ENCODE measurements around the gene TENM4. TPM values are rescaled to one million over a fixed set of nuclear protein-coding genes. Genes with fewer than 3 reads are reported as not detected.

TENM4 gene
- total and polyA plus RNA-seq, 4 donors: 0.02 to 0.33 (median 0.14) TPM

DNA sequence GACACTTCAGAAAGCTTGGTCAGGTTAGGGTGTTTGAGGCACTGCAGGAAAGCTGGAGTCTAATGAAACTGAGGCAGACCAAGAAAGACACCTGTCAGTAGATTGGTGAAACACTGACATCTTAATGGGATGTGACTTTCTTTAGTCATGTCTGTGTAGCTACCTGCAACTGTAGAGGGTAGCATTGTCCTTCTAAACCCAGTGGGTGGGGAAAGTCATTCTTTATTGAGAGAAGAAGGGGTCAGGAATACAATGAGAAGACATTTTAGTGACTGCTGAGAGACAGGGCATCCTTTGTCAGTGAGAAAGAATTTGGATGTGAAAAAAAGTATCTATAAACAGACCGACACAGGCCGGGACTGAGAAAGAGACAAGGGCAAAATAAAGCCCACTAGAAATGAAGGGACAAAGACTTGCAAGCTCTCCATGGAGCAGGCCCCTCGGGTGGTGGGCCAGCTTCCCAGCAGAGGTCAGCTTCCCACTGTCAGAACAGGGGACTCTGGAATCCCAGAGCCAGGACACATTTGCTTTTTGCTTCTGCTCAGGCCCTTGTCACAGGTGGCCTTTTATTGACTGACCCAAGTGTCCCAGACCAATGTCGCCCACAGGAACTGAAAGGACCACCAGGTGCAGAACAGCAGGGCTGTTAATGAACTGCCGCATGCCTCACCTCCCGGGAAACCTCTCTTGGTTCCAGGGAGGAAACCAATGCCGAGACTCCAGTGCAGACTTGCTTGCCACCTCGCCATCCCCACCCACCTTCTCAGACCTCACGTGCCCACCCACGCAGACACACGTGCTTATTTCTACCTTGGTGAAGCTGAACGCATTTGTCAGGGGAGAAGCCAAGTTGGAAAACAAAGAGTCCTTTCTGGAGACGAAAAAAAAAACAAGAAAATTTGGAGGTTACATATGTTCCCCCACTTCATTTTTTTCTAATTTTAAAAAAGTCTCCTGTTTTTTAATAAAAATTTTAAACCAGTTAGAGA lies 212.8 kb downstream of the TENM4 start:
- Histone ChIP-seq H3K9me3 (ENCODE audit: control insufficient read depth in 4 of 4, low read length in 3 of 4) (no peaks in the 10 kb centered on the region), H3K27ac (ENCODE audit: low read depth in 1 of 2, low read length in 2 of 2) (no peak overlapping the region), H3K4me3 (ENCODE audit: low read depth in 1 of 3, low read length in 3 of 3) (no peak overlapping the region), H3K4me1 (ENCODE audit: control insufficient read depth in 4 of 4, insufficient read depth in 4 of 4, low read length in 3 of 4) (no peaks in the 10 kb centered on the region), H3K9ac (ENCODE audit: low read depth in 1 of 2, low read length in 2 of 2) (no peak overlapping the region), H3K36me3 (ENCODE audit: control insufficient read depth in 4 of 4, insufficient read depth in 3 of 4, low read depth in 1 of 4, low read length in 3 of 4) (no peaks in the 10 kb centered on the region), H3K27me3 (ENCODE audit: control insufficient read depth in 4 of 4, insufficient read depth in 4 of 4, low read length in 3 of 4) (peaks cover 0 to 3% (median 0%) of the 10 kb centered on the region in 4 donors)
- 51% methylated on average over 13 of the region's 13 CpGs for WGBS
- no peak for DNase-seq (ENCODE audit: low spot score)
- TF ChIP-seq YY1 (IDR thresholded peaks at IDR 0.05) (no peak), MAX (IDR thresholded peaks at IDR 0.05) (no peak), TAF1 (conservative IDR thresholded peaks at IDR 0.05) (no peak), FOXA2 (IDR thresholded peaks at IDR 0.05) (no peak), RXRA (IDR thresholded peaks at IDR 0.05) (no peak), SP1 (IDR thresholded peaks at IDR 0.05) (no peak)
- TF ChIP-seq, protein P1, sequence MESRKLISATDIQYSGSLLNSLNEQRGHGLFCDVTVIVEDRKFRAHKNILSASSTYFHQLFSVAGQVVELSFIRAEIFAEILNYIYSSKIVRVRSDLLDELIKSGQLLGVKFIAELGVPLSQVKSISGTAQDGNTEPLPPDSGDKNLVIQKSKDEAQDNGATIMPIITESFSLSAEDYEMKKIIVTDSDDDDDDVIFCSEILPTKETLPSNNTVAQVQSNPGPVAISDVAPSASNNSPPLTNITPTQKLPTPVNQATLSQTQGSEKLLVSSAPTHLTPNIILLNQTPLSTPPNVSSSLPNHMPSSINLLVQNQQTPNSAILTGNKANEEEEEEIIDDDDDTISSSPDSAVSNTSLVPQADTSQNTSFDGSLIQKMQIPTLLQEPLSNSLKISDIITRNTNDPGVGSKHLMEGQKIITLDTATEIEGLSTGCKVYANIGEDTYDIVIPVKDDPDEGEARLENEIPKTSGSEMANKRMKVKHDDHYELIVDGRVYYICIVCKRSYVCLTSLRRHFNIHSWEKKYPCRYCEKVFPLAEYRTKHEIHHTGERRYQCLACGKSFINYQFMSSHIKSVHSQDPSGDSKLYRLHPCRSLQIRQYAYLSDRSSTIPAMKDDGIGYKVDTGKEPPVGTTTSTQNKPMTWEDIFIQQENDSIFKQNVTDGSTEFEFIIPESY (IDR thresholded peaks at IDR 0.05): no peak

- Histone ChIP-seq H3K4me3 (ENCODE audit: low read depth in 1 of 3, low read length in 3 of 3) (no peak overlapping the region), H3K4me1 (ENCODE audit: control insufficient read depth in 4 of 4, insufficient read depth in 4 of 4, low read length in 3 of 4) (no peaks in the 10 kb centered on the region), H3K27ac (ENCODE audit: low read depth in 1 of 2, low read length in 2 of 2) (no peak overlapping the region), H3K27me3 (ENCODE audit: control insufficient read depth in 4 of 4, insufficient read depth in 4 of 4, low read length in 3 of 4) (peaks cover 0 to 3% (median 0%) of the 10 kb centered on the region in 4 donors), H3K36me3 (ENCODE audit: control insufficient read depth in 4 of 4, insufficient read depth in 3 of 4, low read depth in 1 of 4, low read length in 3 of 4) (no peaks in the 10 kb centered on the region), H3K9ac (ENCODE audit: low read depth in 1 of 2, low read length in 2 of 2) (no peak overlapping the region), H3K9me3 (ENCODE audit: control insufficient read depth in 4 of 4, low read length in 3 of 4) (no peaks in the 10 kb centered on the region)
- TF ChIP-seq EGR1 (IDR thresholded peaks at IDR 0.05; ENCODE audit: low read depth in 2 of 2) (no peak), SP1 (IDR thresholded peaks at IDR 0.05) (no peak), TAF1 (conservative IDR thresholded peaks at IDR 0.05) (no peak), FOXA1 (IDR thresholded peaks at IDR 0.05) (no peak), GABPA (IDR thresholded peaks at IDR 0.05 in 1 of 2, conservative IDR thresholded peaks at IDR 0.05 in 1 of 2) (no peak), RXRA (IDR thresholded peaks at IDR 0.05) (no peak), HNF4A (conservative IDR thresholded peaks at IDR 0.05) (no peak), YY1 (IDR thresholded peaks at IDR 0.05) (no peak), NR2F2 (IDR thresholded peaks at IDR 0.05) (no peak), RAD21 (IDR thresholded peaks at IDR 0.05) (no peak), REST (IDR thresholded peaks at IDR 0.05) (no peak), FOXA2 (IDR thresholded peaks at IDR 0.05) (no peak), MAX (IDR thresholded peaks at IDR 0.05) (no peak), HNF4G (IDR thresholded peaks at IDR 0.05) (no peak), JUND (IDR thresholded peaks at IDR 0.05) (no peak)
- TF ChIP-seq, protein P2, sequence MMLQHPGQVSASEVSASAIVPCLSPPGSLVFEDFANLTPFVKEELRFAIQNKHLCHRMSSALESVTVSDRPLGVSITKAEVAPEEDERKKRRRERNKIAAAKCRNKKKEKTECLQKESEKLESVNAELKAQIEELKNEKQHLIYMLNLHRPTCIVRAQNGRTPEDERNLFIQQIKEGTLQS (IDR thresholded peaks at IDR 0.05): no peak
- TF ChIP-seq, protein P3, sequence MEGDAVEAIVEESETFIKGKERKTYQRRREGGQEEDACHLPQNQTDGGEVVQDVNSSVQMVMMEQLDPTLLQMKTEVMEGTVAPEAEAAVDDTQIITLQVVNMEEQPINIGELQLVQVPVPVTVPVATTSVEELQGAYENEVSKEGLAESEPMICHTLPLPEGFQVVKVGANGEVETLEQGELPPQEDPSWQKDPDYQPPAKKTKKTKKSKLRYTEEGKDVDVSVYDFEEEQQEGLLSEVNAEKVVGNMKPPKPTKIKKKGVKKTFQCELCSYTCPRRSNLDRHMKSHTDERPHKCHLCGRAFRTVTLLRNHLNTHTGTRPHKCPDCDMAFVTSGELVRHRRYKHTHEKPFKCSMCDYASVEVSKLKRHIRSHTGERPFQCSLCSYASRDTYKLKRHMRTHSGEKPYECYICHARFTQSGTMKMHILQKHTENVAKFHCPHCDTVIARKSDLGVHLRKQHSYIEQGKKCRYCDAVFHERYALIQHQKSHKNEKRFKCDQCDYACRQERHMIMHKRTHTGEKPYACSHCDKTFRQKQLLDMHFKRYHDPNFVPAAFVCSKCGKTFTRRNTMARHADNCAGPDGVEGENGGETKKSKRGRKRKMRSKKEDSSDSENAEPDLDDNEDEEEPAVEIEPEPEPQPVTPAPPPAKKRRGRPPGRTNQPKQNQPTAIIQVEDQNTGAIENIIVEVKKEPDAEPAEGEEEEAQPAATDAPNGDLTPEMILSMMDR (IDR thresholded peaks at IDR 0.05; ENCODE audit: low read depth, low read length, missing input control): no peak
- TF ChIP-seq, protein P1 (IDR thresholded peaks at IDR 0.05): no peak
- no peak for DNase-seq (ENCODE audit: low spot score)
- 47% methylated on average over 5 of the region's 5 CpGs for WGBS
Observed at GRCh38 chr11:79227308-79227707, 213.5 kb downstream of the TENM4 start.
